GM23248 (cell line): ENCODE measurements around the gene PPIG. TPM values are rescaled to one million over a fixed set of nuclear protein-coding genes. Genes with fewer than 3 reads are reported as not detected.
"Not testable (repeated sequence)": the region's sequence is repeated elsewhere in the genome, so short reads cannot be mapped to it uniquely, and the experiment has no call there.

Experiments
- DNase-seq: peaks from one replicate; pipeline ENCODE4 v3.0.0-alpha.2; 2015
- H2AFZ ChIP-seq: fragments of 200-600 bp; sonication (generic); 2 replicates; pipeline ENCODE4 v1.6.1; 2016; ENCODE audit warnings: antibody characterized with exemption
- H3F3A ChIP-seq: fragments of 200-600 bp; sonication (generic); 2 replicates; pipeline ENCODE4 v1.6.1; 2016; ENCODE audit warnings: mild to moderate bottlenecking, antibody characterized with exemption, mixed run types; ENCODE audit not compliant: insufficient read depth
- H3K27ac ChIP-seq: fragments of 200-600 bp; sonication (generic); 2 replicates; pipeline ENCODE4 v1.5.1; 2016; ENCODE audit warnings: mild to moderate bottlenecking
- H3K27me3 ChIP-seq: fragments of 200-600 bp; sonication (generic); replicated peaks from 2 replicates; pipeline ENCODE4 v1.6.1; 2016; ENCODE audit warnings: mild to moderate bottlenecking; ENCODE audit not compliant: insufficient read depth
- H3K36me3 ChIP-seq: fragments of 200-600 bp; sonication (generic); 2 replicates; pipeline ENCODE4 v1.6.1; 2016; ENCODE audit warnings: low read depth, mild to moderate bottlenecking
- H3K4me1 ChIP-seq: fragments of 200-600 bp; sonication (generic); 2 replicates; pipeline ENCODE4 v1.6.1; 2016; ENCODE audit warnings: mild to moderate bottlenecking; ENCODE audit not compliant: insufficient read depth
- H3K4me2 ChIP-seq: fragments of 200-600 bp; sonication (generic); one replicate; pipeline ENCODE4 v1.6.1; 2016; ENCODE audit warnings: mild to moderate bottlenecking; ENCODE audit not compliant: unreplicated experiment
- H3K4me3 ChIP-seq: fragments of 200-600 bp; sonication (generic); 2 replicates; pipeline ENCODE4 v1.5.1; 2016; ENCODE audit warnings: mild to moderate bottlenecking
- H3K79me2 ChIP-seq: fragments of 200-600 bp; sonication (generic); 2 replicates; pipeline ENCODE4 v1.6.1; 2016; ENCODE audit warnings: mild to moderate bottlenecking; ENCODE audit not compliant: insufficient read depth
- H3K9ac ChIP-seq: fragments of 200-600 bp; sonication (generic); 2 replicates; pipeline ENCODE4 v1.6.1; 2016; ENCODE audit warnings: mild to moderate bottlenecking
- H3K9me2 ChIP-seq: fragments of 200-600 bp; sonication (generic); 2 replicates; pipeline ENCODE4 v1.6.1; 2016; ENCODE audit warnings: mixed run types, mild to moderate bottlenecking, moderate library complexity; ENCODE audit not compliant: insufficient read depth
- H3K9me3 ChIP-seq: fragments of 200-600 bp; sonication (generic); one replicate; pipeline ENCODE4 v1.6.1; 2017; ENCODE audit warnings: low read depth
- H4K20me1 ChIP-seq: fragments of 200-600 bp; sonication (generic); 2 replicates; pipeline ENCODE4 v1.6.0; 2016; ENCODE audit not compliant: insufficient read depth
- EZH2 ChIP-seq: fragments of 200-600 bp; sonication (generic); IDR thresholded peaks from 2 replicates; pipeline ENCODE4 v1.6.1; 2018; ENCODE audit warnings: antibody characterized with exemption, mild to moderate bottlenecking; ENCODE audit not compliant: insufficient read depth, poor library complexity, severe bottlenecking
- EZH2phosphoT487 ChIP-seq: fragments of 200-600 bp; sonication (generic); IDR thresholded peaks from 2 replicates; pipeline ENCODE4 v1.6.1; 2018; ENCODE audit warnings: antibody characterized with exemption, moderate library complexity, mild to moderate bottlenecking, low read depth; ENCODE audit not compliant: insufficient read depth
- WGBS, 2 experiments: methylation state at CpG; one replicate each; pipeline ENCODE4 v1.1.6; 2015 to 2017; ENCODE audit warnings: low lambda C conversion rate in 2 of 2, low coverage in 1 of 2; ENCODE audit errors: missing lambda C conversion rate in 2 of 2; 5-methylcytosine and 5-hydroxymethylcytosine counted together
- in situ Hi-C: fragments of 300-500 bp; cut with MboI; formaldehyde crosslinking; loops from 2 replicates; pipeline ENCODE4 v1.15.0; 2020
- polyA plus RNA-seq: library from polyadenylated mRNA; unstranded; fragments of >200 nt; fragmentation: Nextera tagmentation; extraction: Ambion mirVana; gene quantifications from 2 replicates; pipeline ENCODE4 v1.2.1, GENCODE V29; 2016
- total RNA-seq: library from RNA; depleted of rRNA; stranded (reverse); fragments of >200 nt; shearing (Covaris generic); gene quantifications from 2 replicates; pipeline ENCODE4 v1.2.3, GENCODE V29; 2014

The PPIG gene
- total and polyA plus RNA-seq, 2 experiments from 2014 or later, result 23.0 to 51.3 TPM

- Histone ChIP-seq H3K79me2 (peaks cover 48% of the 10 kb centered on the region), H3K27me3 (no peaks in the 10 kb centered on the region)
- in situ Hi-C loops, result no loop called here
Observed at GRCh38 chr2:169569948-169570347, 14.2 kb upstream of the PPIG start.

GRCh38 chr2:169570752-169571151 lies 13.4 kb upstream of the PPIG start:
- H3K4me3 ChIP-seq, DNase-seq, H4K20me1 ChIP-seq, H3K27me3 ChIP-seq, H3K9me2 ChIP-seq, H3K36me3 ChIP-seq, H3F3A ChIP-seq, H3K4me1 ChIP-seq, H3K4me2 ChIP-seq, H2AFZ ChIP-seq, H3K27ac ChIP-seq, H3K9me3 ChIP-seq, in situ Hi-C loops, H3K9ac ChIP-seq: not testable (repeated sequence)
- WGBS, 2 experiments, result 91 to 92% methylated on average over 4 of the region's 4 CpGs
- H3K79me2 ChIP-seq, result peaks cover 48% of the 10 kb centered on the region

More at GRCh38 chr2:169569948-169570347, 14.2 kb upstream of the PPIG start:
- no peak overlapping the region for H3K4me3 ChIP-seq
- no peaks in the 10 kb centered on the region for H3K9me2 ChIP-seq
- no peaks in the 10 kb centered on the region for H4K20me1 ChIP-seq
- WGBS, 2 experiments, result 90 to 97% methylated on average over 2 of the region's 2 CpGs
- no peak for DNase-seq
- TF ChIP-seq EZH2 (no peak), EZH2phosphoT487 (no peak)
- no peaks in the 10 kb centered on the region for H3K9me3 ChIP-seq
- peaks cover 10% of the 10 kb centered on the region for H3K4me1 ChIP-seq
- no peaks in the 10 kb centered on the region for H3F3A ChIP-seq
- no peak overlapping the region for H3K4me2 ChIP-seq
- no peak overlapping the region for H2AFZ ChIP-seq
- H3K36me3 ChIP-seq, result no peaks in the 10 kb centered on the region
- H3K9ac ChIP-seq, result no peak overlapping the region
- H3K27ac ChIP-seq, result no peak overlapping the region

GRCh38 chr2:169571571-169571970 lies 12.6 kb upstream of the PPIG start:
- Histone ChIP-seq H3K4me2 (peak overlapping the region; percentile 94), H2AFZ (no peak overlapping the region)
- in situ Hi-C loops, result no loop called here

GRCh38 chr2:169572189-169572588 lies 12.0 kb upstream of the PPIG start:
- in situ Hi-C loops, result no loop called here
- Histone ChIP-seq H2AFZ (no peak overlapping the region), H3K27me3 (no peaks in the 10 kb centered on the region), H3K4me2 (peak overlapping the region; percentile 94), H3K27ac (no peak overlapping the region), H3F3A (no peaks in the 10 kb centered on the region), H3K9ac (peak overlapping the region; percentile 81; the same call in 1 of the 2 replicates), H3K36me3 (no peaks in the 10 kb centered on the region), H3K4me1 (peaks cover 10% of the 10 kb centered on the region), H3K4me3 (0 out of 2 replicates have a peak overlapping the region, but pooled peaks have one; percentile 2), H3K79me2 (peaks cover 48% of the 10 kb centered on the region), H3K9me3 (no peaks in the 10 kb centered on the region), H4K20me1 (no peaks in the 10 kb centered on the region), H3K9me2 (no peaks in the 10 kb centered on the region)
- no peak for DNase-seq
- WGBS, 2 experiments, result 47 to 68% methylated on average over 1 of the region's 1 CpG
- TF ChIP-seq EZH2, result no peak
- TF ChIP-seq EZH2phosphoT487, result no peak

More at GRCh38 chr2:169571571-169571970, 12.6 kb upstream of the PPIG start:
- Histone ChIP-seq H3K9me2 (no peaks in the 10 kb centered on the region), H3K79me2 (peaks cover 48% of the 10 kb centered on the region), H3K27me3 (no peaks in the 10 kb centered on the region), H3K36me3 (no peaks in the 10 kb centered on the region), H3K9ac (no peak overlapping the region), H3F3A (no peaks in the 10 kb centered on the region), H3K4me1 (peaks cover 10% of the 10 kb centered on the region), H3K9me3 (no peaks in the 10 kb centered on the region), H3K27ac (no peak overlapping the region), H4K20me1 (no peaks in the 10 kb centered on the region), H3K4me3 (no peak overlapping the region)
- 79 to 83% methylated on average over 3 of the region's 3 CpGs for WGBS, 2 experiments
- DNase-seq, result no peak
- no peak for TF ChIP-seq EZH2phosphoT487
- no peak for TF ChIP-seq EZH2

- H4K20me1 ChIP-seq, result no peaks in the 10 kb centered on the region
- no peaks in the 10 kb centered on the region for H3K36me3 ChIP-seq
- H3K9me3 ChIP-seq, result no peaks in the 10 kb centered on the region
- peak overlapping the region; percentile 81 for H3K9ac ChIP-seq
- H3K27me3 ChIP-seq, result no peaks in the 10 kb centered on the region
- no peak for DNase-seq
- no peak for TF ChIP-seq EZH2phosphoT487
- H3K4me2 ChIP-seq, result peak overlapping the region; percentile 94
- no peak overlapping the region for H3K27ac ChIP-seq
- peaks cover 10% of the 10 kb centered on the region for H3K4me1 ChIP-seq
- WGBS, 2 experiments, result 25 to 28% methylated on average over 2 of the region's 2 CpGs
- in situ Hi-C loops, result no loop called here
- H3F3A ChIP-seq, result no peaks in the 10 kb centered on the region
- H3K4me3 ChIP-seq, result peak overlapping the region; percentile 91
- H2AFZ ChIP-seq, result peak overlapping the region; percentile 95
- peaks cover 46% of the 10 kb centered on the region for H3K79me2 ChIP-seq
- H3K9me2 ChIP-seq, result no peaks in the 10 kb centered on the region
Observed at GRCh38 chr2:169572821-169573159, 11.4 kb upstream of the PPIG start.
